Panc1 (cell line): ENCODE results near the gene MYL10.

Experiments used
- POLR2AphosphoS5 ChIP-seq: IDR thresholded peaks from 2 replicates; pipeline ENCODE4 v1.6.1; 2012; ENCODE audit warnings: mild to moderate bottlenecking, low read depth, low read length, moderate library complexity
- REST ChIP-seq, 2 experiments: IDR thresholded peaks; 2 replicates each; pipeline ENCODE4 v1.6.1; 2011 to 2012; ENCODE audit warnings: low read depth in 2 of 2, control low read depth in 1 of 2, low read length in 1 of 2, mild to moderate bottlenecking in 1 of 2, moderate library complexity in 1 of 2; ENCODE audit not compliant: insufficient read depth in 1 of 2
- TF ChIP-seq, protein P1 (sequence below): fragments of 450-650 bp; IDR thresholded peaks from 2 replicates; pipeline ENCODE4 v1.5.1; 2017; ENCODE audit warnings: mild to moderate bottlenecking

GRCh38 chr7:101588131-101588935 lies 40.8 kb downstream of the MYL10 start:
- TF ChIP-seq, protein P1, sequence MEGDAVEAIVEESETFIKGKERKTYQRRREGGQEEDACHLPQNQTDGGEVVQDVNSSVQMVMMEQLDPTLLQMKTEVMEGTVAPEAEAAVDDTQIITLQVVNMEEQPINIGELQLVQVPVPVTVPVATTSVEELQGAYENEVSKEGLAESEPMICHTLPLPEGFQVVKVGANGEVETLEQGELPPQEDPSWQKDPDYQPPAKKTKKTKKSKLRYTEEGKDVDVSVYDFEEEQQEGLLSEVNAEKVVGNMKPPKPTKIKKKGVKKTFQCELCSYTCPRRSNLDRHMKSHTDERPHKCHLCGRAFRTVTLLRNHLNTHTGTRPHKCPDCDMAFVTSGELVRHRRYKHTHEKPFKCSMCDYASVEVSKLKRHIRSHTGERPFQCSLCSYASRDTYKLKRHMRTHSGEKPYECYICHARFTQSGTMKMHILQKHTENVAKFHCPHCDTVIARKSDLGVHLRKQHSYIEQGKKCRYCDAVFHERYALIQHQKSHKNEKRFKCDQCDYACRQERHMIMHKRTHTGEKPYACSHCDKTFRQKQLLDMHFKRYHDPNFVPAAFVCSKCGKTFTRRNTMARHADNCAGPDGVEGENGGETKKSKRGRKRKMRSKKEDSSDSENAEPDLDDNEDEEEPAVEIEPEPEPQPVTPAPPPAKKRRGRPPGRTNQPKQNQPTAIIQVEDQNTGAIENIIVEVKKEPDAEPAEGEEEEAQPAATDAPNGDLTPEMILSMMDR = no peak
- TF ChIP-seq POLR2AphosphoS5 (no peak), REST (IDR thresholded peaks at IDR 0.05; ENCODE audit: insufficient read depth in 1 of 2, low read depth in 2 of 2, low read length in 1 of 2) (no peak)
